Endodermal cell (in vitro differentiated cells): ENCODE results near the gene PRR33. TPM values are rescaled to one million over a fixed set of nuclear protein-coding genes. Genes with fewer than 3 reads are reported as not detected.

Experiments used
- DNase-seq: peaks from one replicate; pipeline ENCODE4 v3.0.0-alpha.2; 2017
- H3K27ac ChIP-seq: 2 replicates; pipeline ENCODE4 v1.5.1; 2013; ENCODE audit warnings: mild to moderate bottlenecking, low read depth, low read length, moderate library complexity
- H3K27me3 ChIP-seq: 2 replicates; pipeline ENCODE4 v1.6.1; 2013; ENCODE audit warnings: mild to moderate bottlenecking, low read length, moderate library complexity; ENCODE audit not compliant: insufficient read depth, control insufficient read depth, poor library complexity, severe bottlenecking
- H3K36me3 ChIP-seq: 2 replicates; pipeline ENCODE4 v1.7.0; 2013; ENCODE audit warnings: mild to moderate bottlenecking, low read length, moderate library complexity; ENCODE audit not compliant: control insufficient read depth, insufficient read depth
- H3K4me1 ChIP-seq: one replicate; pipeline ENCODE4 v1.7.0; 2013; ENCODE audit warnings: low read length; ENCODE audit not compliant: control insufficient read depth, insufficient read depth
- H3K4me3 ChIP-seq: 2 replicates; pipeline ENCODE4 v1.5.1; 2013; ENCODE audit warnings: mild to moderate bottlenecking, low read length, moderate library complexity
- H3K9ac ChIP-seq: 2 replicates; pipeline ENCODE4 v1.6.1; 2013; ENCODE audit warnings: mild to moderate bottlenecking, low read length, moderate library complexity; ENCODE audit not compliant: poor library complexity, severe bottlenecking; ENCODE audit errors: extremely low read depth
- H3K9me3 ChIP-seq: 2 replicates; pipeline ENCODE4 v1.6.1; 2013; ENCODE audit warnings: mild to moderate bottlenecking, low read length, moderate library complexity; ENCODE audit not compliant: control insufficient read depth
- H3K27ac Mint-ChIP-seq: 2 replicates; pipeline ENCODE4 v1.8.0; 2020; ENCODE audit warnings: mixed read lengths
- H3K27me3 Mint-ChIP-seq: 2 replicates; pipeline ENCODE4 v1.8.0; 2021; ENCODE audit warnings: mild to moderate bottlenecking, mixed read lengths; ENCODE audit not compliant: insufficient read depth
- H3K36me3 Mint-ChIP-seq: 2 replicates; pipeline ENCODE4 v1.8.0; 2020; ENCODE audit warnings: low read depth, mixed read lengths
- H3K4me1 Mint-ChIP-seq: 2 replicates; pipeline ENCODE4 v1.8.0; 2020; ENCODE audit warnings: mixed read lengths
- H3K4me3 Mint-ChIP-seq: 2 replicates; pipeline ENCODE4 v1.8.0; 2020; ENCODE audit warnings: mild to moderate bottlenecking, moderate library complexity, mixed read lengths
- H3K9me3 Mint-ChIP-seq: 2 replicates; pipeline ENCODE4 v1.8.0; 2020; ENCODE audit warnings: mild to moderate bottlenecking, mixed read lengths
- WGBS, 2 experiments: methylation state at CpG; one replicate each; pipeline versions ENCODE4 v1.1.5 to v1.1.7; 2013; ENCODE audit warnings: missing lambda C conversion rate in 2 of 2, mixed read lengths in 1 of 2; ENCODE audit not compliant: insufficient coverage in 1 of 2, insufficient read length in 1 of 2; 5-methylcytosine and 5-hydroxymethylcytosine counted together
- total RNA-seq, 2 donors: library from RNA; stranded (reverse); fragmentation: NEBNext Ultra II Directional in 1 of 2; extraction: Animal tissue kit (Norgen Biotek cat#: 25700) in 1 of 2; gene quantifications; 2 replicates in 1 of 2; 3 replicates in 1 of 2; pipeline ENCODE4 v1.2.1, GENCODE V29; 2021
- TF ChIP-seq, protein P1 (sequence below): fragments of 200-600 bp; sonication (generic); conservative IDR thresholded peaks from 2 replicates; pipeline ENCODE4 v1.5.0; 2021; ENCODE audit warnings: antibody characterized with exemption, mild to moderate bottlenecking

The PRR33 gene
- total RNA-seq, 2 donors from 2014 or later = not detected

DNA sequence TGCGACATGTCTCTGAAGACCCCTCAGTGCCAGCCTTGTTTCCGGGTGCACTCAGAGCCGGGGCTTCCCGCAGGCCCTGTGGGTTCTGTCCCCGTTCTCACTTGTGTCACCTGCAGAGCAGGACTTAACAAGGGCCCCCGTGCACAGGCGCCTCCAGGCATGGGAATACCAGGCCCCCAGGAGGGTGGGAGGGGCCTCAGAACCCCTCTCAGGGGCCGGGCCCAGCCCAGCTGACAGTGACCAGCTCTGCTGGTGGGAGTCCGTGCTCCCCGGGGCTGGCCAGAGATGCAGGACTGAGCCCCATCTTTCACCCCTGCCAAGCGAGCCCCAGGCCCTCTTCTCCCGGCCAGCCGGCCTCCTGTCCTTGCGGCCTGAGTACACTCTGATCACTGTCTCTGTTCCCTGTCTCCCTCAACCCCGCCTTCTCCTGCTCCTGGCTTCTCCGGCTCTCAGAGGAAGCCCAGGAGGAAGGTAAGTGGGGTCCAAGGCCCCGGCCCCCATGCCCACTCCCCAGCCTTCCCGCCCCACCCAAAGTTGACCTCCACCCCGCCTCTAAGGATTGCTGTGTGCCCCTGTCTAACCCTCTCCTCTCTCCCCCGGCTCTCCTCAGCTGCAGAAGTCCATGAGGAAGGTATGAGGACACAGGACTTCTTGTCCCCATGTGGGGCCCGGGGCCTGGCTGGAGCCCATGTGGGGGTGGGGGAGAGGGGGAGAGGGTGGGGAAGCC, 33.1 kb upstream of the PRR33 start:
- Histone ChIP-seq H3K27me3 (no peaks in the 10 kb centered on the region), H3K4me3 (no peak overlapping the region), H3K36me3 (no peaks in the 10 kb centered on the region), H3K4me1 (no peaks in the 10 kb centered on the region), H3K9me3 (no peaks in the 10 kb centered on the region), H3K27ac (no peak overlapping the region), H3K9ac (no peak overlapping the region)
- H3K27ac Mint-ChIP-seq = no peak overlapping the region
- no peak for DNase-seq
- H3K27me3 Mint-ChIP-seq = no peaks in the 10 kb centered on the region
- H3K4me3 Mint-ChIP-seq = no peak overlapping the region
- H3K9me3 Mint-ChIP-seq = no peaks in the 10 kb centered on the region
- TF ChIP-seq, protein P1, sequence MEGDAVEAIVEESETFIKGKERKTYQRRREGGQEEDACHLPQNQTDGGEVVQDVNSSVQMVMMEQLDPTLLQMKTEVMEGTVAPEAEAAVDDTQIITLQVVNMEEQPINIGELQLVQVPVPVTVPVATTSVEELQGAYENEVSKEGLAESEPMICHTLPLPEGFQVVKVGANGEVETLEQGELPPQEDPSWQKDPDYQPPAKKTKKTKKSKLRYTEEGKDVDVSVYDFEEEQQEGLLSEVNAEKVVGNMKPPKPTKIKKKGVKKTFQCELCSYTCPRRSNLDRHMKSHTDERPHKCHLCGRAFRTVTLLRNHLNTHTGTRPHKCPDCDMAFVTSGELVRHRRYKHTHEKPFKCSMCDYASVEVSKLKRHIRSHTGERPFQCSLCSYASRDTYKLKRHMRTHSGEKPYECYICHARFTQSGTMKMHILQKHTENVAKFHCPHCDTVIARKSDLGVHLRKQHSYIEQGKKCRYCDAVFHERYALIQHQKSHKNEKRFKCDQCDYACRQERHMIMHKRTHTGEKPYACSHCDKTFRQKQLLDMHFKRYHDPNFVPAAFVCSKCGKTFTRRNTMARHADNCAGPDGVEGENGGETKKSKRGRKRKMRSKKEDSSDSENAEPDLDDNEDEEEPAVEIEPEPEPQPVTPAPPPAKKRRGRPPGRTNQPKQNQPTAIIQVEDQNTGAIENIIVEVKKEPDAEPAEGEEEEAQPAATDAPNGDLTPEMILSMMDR = no peak
- H3K36me3 Mint-ChIP-seq = no peaks in the 10 kb centered on the region
- WGBS, 2 experiments = 72 to 92% methylated on average over 6 to 21 of the region's 21 CpGs
- H3K4me1 Mint-ChIP-seq = no peaks in the 10 kb centered on the region

DNA sequence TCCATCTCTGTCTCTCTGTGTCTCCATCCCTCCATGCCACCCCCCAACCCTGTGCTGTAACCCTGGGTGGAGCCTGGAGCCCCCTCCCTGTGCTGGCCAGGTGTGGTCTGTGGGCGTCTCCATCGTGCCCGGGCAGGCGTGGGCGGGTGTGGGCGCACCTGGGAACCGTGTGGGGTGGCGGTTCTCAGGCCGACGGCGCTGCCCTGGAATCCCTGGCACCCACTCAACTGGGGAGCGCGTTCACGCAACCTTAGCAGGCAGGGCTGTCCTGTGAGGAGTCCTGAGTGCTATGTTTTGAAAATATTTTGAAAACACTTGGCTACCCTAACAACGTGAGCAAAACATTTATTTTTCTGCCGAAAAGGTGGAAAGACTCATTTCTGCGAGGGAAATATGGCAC, 32.5 kb upstream of the PRR33 start:
- H3K4me1 ChIP-seq = no peaks in the 10 kb centered on the region
- Mint-ChIP-seq H3K4me1 (no peaks in the 10 kb centered on the region), H3K27ac (no peak overlapping the region), H3K4me3 (no peak overlapping the region), H3K36me3 (no peaks in the 10 kb centered on the region), H3K9me3 (no peaks in the 10 kb centered on the region), H3K27me3 (no peaks in the 10 kb centered on the region)
- H3K36me3 ChIP-seq = no peaks in the 10 kb centered on the region
- no peak overlapping the region for H3K27ac ChIP-seq
- no peak overlapping the region for H3K4me3 ChIP-seq
- H3K27me3 ChIP-seq = no peaks in the 10 kb centered on the region
- 95 to 96% methylated on average over 17 of the region's 17 CpGs for WGBS, 2 experiments
- TF ChIP-seq, protein P1 = no peak
- DNase-seq = no peak
- H3K9me3 ChIP-seq = no peaks in the 10 kb centered on the region
- no peak overlapping the region for H3K9ac ChIP-seq

DNA sequence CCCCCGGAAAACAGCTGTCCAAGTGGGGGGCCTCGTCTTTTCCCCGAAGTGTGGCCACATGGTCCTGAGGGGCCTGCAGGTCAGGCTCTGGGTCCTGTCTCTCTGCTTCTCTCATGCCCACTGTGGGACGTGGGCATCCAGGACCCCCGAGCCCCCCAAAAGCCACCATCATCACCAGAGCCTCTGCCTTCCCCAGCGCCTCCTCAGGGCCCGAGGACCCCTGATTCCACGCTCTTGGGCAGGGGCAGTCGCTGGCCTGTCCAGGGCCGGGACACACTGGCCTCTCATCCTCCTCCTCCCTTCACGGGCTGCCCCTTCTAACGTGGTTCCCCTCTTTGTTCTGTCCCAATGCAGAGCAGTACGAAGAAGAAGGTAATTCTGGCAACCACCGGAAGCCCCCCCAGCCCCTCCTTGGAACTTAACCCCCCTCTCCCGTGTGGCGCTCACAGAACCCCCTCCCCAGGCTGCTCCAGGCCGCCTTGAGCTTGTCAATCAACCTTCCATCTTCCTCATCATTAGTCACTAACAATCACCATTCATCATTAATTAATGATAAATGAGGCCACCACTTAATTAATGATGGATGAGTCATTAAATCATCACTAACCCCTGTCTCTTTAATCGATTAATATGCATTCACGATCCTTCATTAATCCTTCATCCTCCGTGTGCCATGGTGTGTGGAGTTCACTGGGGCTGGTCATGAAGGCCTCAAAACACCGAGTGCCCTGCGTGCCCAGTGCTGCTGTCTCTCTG, 31.7 kb upstream of the PRR33 start:
- Mint-ChIP-seq H3K4me3 (no peak overlapping the region), H3K27ac (no peak overlapping the region), H3K9me3 (no peaks in the 10 kb centered on the region), H3K4me1 (no peaks in the 10 kb centered on the region), H3K27me3 (no peaks in the 10 kb centered on the region), H3K36me3 (no peaks in the 10 kb centered on the region)
- TF ChIP-seq, protein P1 = no peak
- Histone ChIP-seq H3K36me3 (no peaks in the 10 kb centered on the region), H3K27me3 (no peaks in the 10 kb centered on the region), H3K4me1 (no peaks in the 10 kb centered on the region), H3K9me3 (no peaks in the 10 kb centered on the region), H3K9ac (no peak overlapping the region), H3K27ac (no peak overlapping the region), H3K4me3 (no peak overlapping the region)
- WGBS, 2 experiments = 91 to 97% methylated on average over 11 to 22 of the region's 22 CpGs
- no peak for DNase-seq
